Gastroesophageal sphincter (tissue), 4 donors: Measurements from ENCODE around the gene KIAA0825. TPM values are rescaled to one million over a fixed set of nuclear protein-coding genes. Genes with fewer than 3 reads are reported as not detected.

Experiments used
- ATAC-seq: fragments of 150-250 bp; one replicate; pipeline ENCODE4 v1.9.1; 2016; ENCODE audit warnings: mild to moderate bottlenecking, moderate library complexity
- H3K27ac ChIP-seq, 4 donors: fragments of 200-600 bp; sonication (generic) in 3 of 4; 1 replicate in 3 of 4; 2 replicates in 1 of 4; pipeline ENCODE4 v1.5.1; 2016 to 2019
- H3K27me3 ChIP-seq: fragments of 200-600 bp; sonication (generic); one replicate; pipeline ENCODE4 v1.5.1; 2019
- H3K36me3 ChIP-seq, 2 donors: fragments of 200-600 bp; sonication (generic); one replicate each; pipeline ENCODE4 v1.5.1; 2019; ENCODE audit warnings: control low read depth in 1 of 2
- H3K4me1 ChIP-seq, 3 donors: fragments of 200-600 bp; sonication (generic); 1 replicate in 2 of 3; 2 replicates in 1 of 3; pipeline ENCODE4 v1.5.1; 2016 to 2019; ENCODE audit warnings: control low read depth in 2 of 3
- H3K4me3 ChIP-seq, 2 donors: fragments of 200-600 bp; sonication (generic); one replicate each; pipeline ENCODE4 v1.5.1; 2019; ENCODE audit warnings: mild to moderate bottlenecking in 1 of 2, moderate library complexity in 1 of 2
- H3K9me3 ChIP-seq, 3 donors: fragments of 200-600 bp; sonication (generic); one replicate each; pipeline ENCODE4 v1.5.1; 2017 to 2019; ENCODE audit warnings: control low read depth in 2 of 3
- EP300 ChIP-seq: sonication (generic); formaldehyde crosslinking; IDR thresholded peaks from one replicate; pipeline ENCODE4 v1.6.1; 2017; ENCODE audit warnings: antibody characterized with exemption, mild to moderate bottlenecking
- POLR2A ChIP-seq, 2 donors: fragments of 450-650 bp; IDR thresholded peaks; one replicate each; pipeline ENCODE4 v1.6.1; 2017; ENCODE audit warnings: antibody characterized with exemption in 2 of 2, mild to moderate bottlenecking in 2 of 2, moderate library complexity in 1 of 2
- POLR2AphosphoS5 ChIP-seq: sonication (generic); formaldehyde crosslinking; IDR thresholded peaks from one replicate; pipeline ENCODE4 v1.6.1; 2017; ENCODE audit warnings: antibody characterized with exemption
- WGBS, 2 donors: methylation state at CpG; one replicate each; pipeline ENCODE4 v1.1.5; 2018; ENCODE audit warnings: low coverage in 1 of 2; 5-methylcytosine and 5-hydroxymethylcytosine counted together
- total RNA-seq, 4 donors: library from RNA; depleted of rRNA; stranded (reverse); fragments of >200 nt; gene quantifications; one replicate each; pipeline ENCODE4 v1.1.0, GENCODE V29; 2016
- TF ChIP-seq, protein P1 (sequence below), 4 experiments: fragments of 200-600 bp in 2 of 4; fragments of 450-650 bp in 2 of 4; sonication (generic) in 1 of 4; IDR thresholded peaks; one replicate each; pipeline ENCODE4 v1.5.1; 2017 to 2019; ENCODE audit warnings: antibody characterized with exemption in 4 of 4, mild to moderate bottlenecking in 2 of 4, moderate library complexity in 2 of 4

KIAA0825 gene
- total RNA-seq, 4 donors from 2014 or later = 3.0 to 7.9 (median 4.8) TPM

DNA sequence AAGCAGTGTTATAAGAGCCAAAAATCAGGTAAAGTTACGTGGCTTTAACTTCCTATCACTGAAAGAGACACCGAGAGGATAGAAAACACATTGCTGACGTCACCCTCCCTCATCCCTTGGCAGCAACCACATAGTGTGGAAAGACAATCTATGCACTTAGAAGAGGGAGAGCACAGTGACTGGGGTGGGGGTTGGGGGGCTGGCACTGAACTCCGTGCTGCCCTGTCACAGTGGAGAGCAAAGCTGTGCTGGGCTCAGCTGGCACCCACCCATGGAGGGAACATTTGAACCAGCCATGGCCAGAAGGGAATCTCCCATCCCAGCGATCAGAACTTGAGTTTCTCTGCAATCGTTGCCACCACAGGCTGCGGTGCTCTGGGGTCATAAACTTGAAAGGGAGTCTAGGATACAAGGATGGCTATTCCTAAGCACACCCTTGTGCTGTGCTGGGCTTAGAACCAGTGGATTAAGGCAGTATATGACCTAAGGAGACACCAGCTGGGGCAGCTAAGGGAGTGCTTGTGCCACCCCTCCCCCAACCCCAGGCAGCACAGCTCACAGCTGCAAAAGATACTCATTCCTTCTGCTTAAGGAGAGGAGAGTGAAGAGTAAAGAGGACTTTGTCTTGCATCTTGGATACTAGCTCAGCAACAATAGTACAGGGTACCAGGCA is 73.4 kb downstream of the KIAA0825 start:
- Histone ChIP-seq H3K36me3 (no peaks in the 10 kb centered on the region), H3K4me1 (no peaks in the 10 kb centered on the region), H3K9me3 (peaks cover 0 to 3% (median 0%) of the 10 kb centered on the region in 3 donors), H3K27me3 (no peaks in the 10 kb centered on the region), H3K4me3 (no peak overlapping the region), H3K27ac (no peak overlapping the region)
- no peak for ATAC-seq
- TF ChIP-seq, protein P1, sequence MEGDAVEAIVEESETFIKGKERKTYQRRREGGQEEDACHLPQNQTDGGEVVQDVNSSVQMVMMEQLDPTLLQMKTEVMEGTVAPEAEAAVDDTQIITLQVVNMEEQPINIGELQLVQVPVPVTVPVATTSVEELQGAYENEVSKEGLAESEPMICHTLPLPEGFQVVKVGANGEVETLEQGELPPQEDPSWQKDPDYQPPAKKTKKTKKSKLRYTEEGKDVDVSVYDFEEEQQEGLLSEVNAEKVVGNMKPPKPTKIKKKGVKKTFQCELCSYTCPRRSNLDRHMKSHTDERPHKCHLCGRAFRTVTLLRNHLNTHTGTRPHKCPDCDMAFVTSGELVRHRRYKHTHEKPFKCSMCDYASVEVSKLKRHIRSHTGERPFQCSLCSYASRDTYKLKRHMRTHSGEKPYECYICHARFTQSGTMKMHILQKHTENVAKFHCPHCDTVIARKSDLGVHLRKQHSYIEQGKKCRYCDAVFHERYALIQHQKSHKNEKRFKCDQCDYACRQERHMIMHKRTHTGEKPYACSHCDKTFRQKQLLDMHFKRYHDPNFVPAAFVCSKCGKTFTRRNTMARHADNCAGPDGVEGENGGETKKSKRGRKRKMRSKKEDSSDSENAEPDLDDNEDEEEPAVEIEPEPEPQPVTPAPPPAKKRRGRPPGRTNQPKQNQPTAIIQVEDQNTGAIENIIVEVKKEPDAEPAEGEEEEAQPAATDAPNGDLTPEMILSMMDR (IDR thresholded peaks at IDR 0.05) = no peak
- TF ChIP-seq POLR2A (IDR thresholded peaks at IDR 0.05) (no peak), EP300 (no peak), POLR2AphosphoS5 (no peak)
- 83 to 100% methylated on average over 1 to 3 of the region's 7 CpGs for WGBS, 2 donors

DNA sequence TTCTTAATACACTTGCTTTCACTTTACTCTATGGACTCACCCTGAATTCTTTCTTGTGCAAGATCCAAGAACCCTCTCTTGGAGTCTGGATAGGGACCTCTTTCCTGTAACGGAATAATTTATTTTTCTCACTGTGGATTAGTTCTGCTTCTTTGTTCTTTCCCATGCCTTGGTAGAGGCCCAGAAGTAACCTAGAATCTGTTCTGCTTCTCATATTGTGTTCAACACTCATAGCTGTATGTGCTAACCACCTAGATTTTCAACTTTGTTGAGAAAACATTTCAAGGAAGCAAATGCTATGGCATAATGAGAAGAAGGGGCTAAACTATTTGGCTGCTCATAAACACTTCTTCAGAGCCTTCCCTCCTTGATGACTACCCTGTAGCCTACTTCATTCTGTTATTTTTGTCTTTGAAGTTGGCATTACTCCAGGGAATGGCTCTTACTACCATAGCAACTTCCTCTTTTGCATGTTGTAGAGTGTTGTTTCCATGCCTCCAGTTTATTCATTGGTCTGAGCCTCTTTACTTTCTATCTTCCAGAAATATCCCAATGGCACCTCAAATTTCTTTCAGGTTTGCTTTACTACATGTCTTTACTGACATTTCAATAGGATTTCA is 74.3 kb downstream of the KIAA0825 start:
- no peaks in the 10 kb centered on the region for H3K9me3 ChIP-seq
- H3K27ac ChIP-seq = no peak overlapping the region
- no peaks in the 10 kb centered on the region for H3K36me3 ChIP-seq
- no peaks in the 10 kb centered on the region for H3K4me1 ChIP-seq
- H3K27me3 ChIP-seq = no peaks in the 10 kb centered on the region
- no peak overlapping the region for H3K4me3 ChIP-seq
- TF ChIP-seq EP300 (no peak), POLR2AphosphoS5 (no peak), POLR2A (IDR thresholded peaks at IDR 0.05) (no peak)
- TF ChIP-seq, protein P1 (IDR thresholded peaks at IDR 0.05) = no peak
- 69 to 71% methylated on average over 1 of the region's 1 CpG for WGBS, 2 donors
- ATAC-seq = no peak

DNA sequence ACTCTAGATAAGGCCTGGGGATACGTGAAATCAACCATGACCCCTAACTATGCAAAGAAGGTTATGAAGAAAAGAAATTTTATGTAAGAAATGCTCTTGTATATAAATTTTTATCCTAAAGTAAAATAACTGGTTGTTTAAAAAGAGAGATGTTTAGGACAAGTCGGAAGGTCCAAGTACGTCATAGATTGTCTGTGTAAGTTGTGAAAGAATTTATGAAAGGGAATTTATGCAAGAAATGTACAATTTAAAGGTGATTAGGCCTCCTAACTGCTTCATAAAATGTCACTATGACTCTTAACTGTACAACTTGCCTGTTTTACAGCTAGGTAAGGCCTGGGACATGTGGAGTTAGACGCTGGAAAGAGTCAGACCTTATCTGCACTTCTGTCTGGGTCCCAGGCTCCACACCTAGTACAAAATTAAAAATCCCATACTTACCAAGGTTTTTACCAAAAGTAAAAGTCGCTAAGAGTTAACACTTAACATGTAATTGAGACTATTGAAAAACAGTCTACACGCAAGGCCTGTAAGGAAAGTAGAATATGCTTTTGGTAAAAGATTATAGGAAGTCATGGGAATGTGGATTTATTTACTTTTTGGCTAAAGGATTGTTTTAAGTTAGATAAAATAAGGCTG is 77.4 kb downstream of the KIAA0825 start:
- Histone ChIP-seq H3K36me3 (no peaks in the 10 kb centered on the region), H3K27ac (no peak overlapping the region), H3K4me1 (no peaks in the 10 kb centered on the region), H3K4me3 (no peak overlapping the region), H3K9me3 (no peaks in the 10 kb centered on the region), H3K27me3 (no peaks in the 10 kb centered on the region)
- WGBS, 2 donors = 85 to 97% methylated on average over 6 of the region's 6 CpGs
- no peak for TF ChIP-seq POLR2AphosphoS5
- TF ChIP-seq, protein P1 (IDR thresholded peaks at IDR 0.05) = no peak
- no peak for TF ChIP-seq EP300
- TF ChIP-seq POLR2A (IDR thresholded peaks at IDR 0.05) = no peak
- no peak for ATAC-seq

DNA sequence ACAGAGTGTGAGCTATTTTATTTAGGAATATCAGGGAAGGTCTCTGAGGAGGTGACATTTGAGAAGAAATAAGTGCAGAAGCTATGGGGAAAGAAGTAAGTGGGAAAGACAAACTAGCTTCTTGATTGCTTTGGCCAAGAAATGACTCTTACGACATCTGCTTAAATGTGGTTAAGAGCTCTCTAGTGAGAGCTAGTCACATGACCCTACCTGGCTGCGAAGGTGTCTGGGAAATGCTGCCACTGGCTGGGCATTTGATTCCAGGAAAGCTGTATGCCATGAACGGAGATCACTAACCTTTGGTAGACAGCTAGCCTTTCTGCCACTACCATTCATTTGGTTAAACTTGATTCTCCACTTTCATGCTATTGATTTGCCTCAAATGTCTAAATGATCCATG is 80.1 kb downstream of the KIAA0825 start:
- no peak overlapping the region for H3K4me3 ChIP-seq
- WGBS, 2 donors = 83% methylated on average over 2 of the region's 3 CpGs; no CpG with 5 or more reads in 1 of the 2 donors

More for the DNA sequence above, 80.1 kb downstream of the KIAA0825 start:
- Histone ChIP-seq H3K27ac (no peak overlapping the region), H3K4me1 (no peaks in the 10 kb centered on the region), H3K36me3 (peaks cover 0 to 2% of the 10 kb centered on the region in 2 donors), H3K9me3 (no peaks in the 10 kb centered on the region), H3K27me3 (no peaks in the 10 kb centered on the region)
- ATAC-seq = no peak
- TF ChIP-seq POLR2AphosphoS5 (no peak), POLR2A (IDR thresholded peaks at IDR 0.05) (no peak), EP300 (no peak)
- TF ChIP-seq, protein P1 (IDR thresholded peaks at IDR 0.05) = no peak
